Adrenal gland (tissue), 12 donors: ENCODE results near the gene WWP2. TPM values are rescaled to one million over a fixed set of nuclear protein-coding genes. Genes with fewer than 3 reads are reported as not detected.
"Not testable (repeated sequence)": the region's sequence is repeated elsewhere in the genome, so short reads cannot be mapped to it uniquely, and the experiment has no call there.

ENCODE experiments used
- DNase-seq, 7 donors: peaks; one replicate each; pipeline ENCODE4 v3.0.0-alpha.2; 2019 to 2020
- H3K27ac ChIP-seq, 5 donors: fragments of 200-600 bp; sonication (generic) in 4 of 5; 1 replicate in 3 of 5; 2 replicates in 2 of 5; pipeline versions ENCODE4 v1.5.1 to v1.8.0; 2016 to 2020; ENCODE audit warnings: mild to moderate bottlenecking in 1 of 5
- H3K27me3 ChIP-seq: fragments of 200-600 bp; 2 replicates; pipeline ENCODE4 v1.8.0; 2021
- H3K36me3 ChIP-seq, 2 donors: fragments of 200-600 bp; replicated peaks in 1 of 2; 1 replicate in 1 of 2; 2 replicates in 1 of 2; pipeline versions ENCODE4 v1.5.1 to v1.8.0; 2018 to 2022
- H3K4me1 ChIP-seq, 2 donors: fragments of 200-600 bp; replicated peaks in 1 of 2; 1 replicate in 1 of 2; 2 replicates in 1 of 2; pipeline versions ENCODE4 v1.5.1 to v1.8.0; 2018 to 2021
- H3K4me3 ChIP-seq, 4 donors: fragments of 200-600 bp; sonication (generic) in 3 of 4; one replicate each; pipeline ENCODE4 v1.5.1; 2016 to 2018
- H3K9me3 ChIP-seq, 3 donors: fragments of 200-600 bp; sonication (generic) in 1 of 3; replicated peaks in 1 of 3; 1 replicate in 2 of 3; 2 replicates in 1 of 3; pipeline versions ENCODE4 v1.5.1 to v1.8.0; 2016 to 2021
- POLR2A ChIP-seq, 2 donors: fragments of 450-650 bp; IDR thresholded peaks; one replicate each; pipeline ENCODE4 v1.6.1; 2017; ENCODE audit warnings: antibody characterized with exemption in 2 of 2, mild to moderate bottlenecking in 2 of 2, moderate library complexity in 1 of 2
- WGBS, 4 donors: extraction: QIAGEN DNeasy Blood & Tissue Kit in 2 of 4; methylation state at CpG; one replicate each; pipeline versions ENCODE4 v1.1.5 to v1.1.7; 2013 to 2017; 5-methylcytosine and 5-hydroxymethylcytosine counted together
- intact Hi-C, 2 donors: fragments of 100-400 bp; cut with DNase I; formaldehyde crosslinking; loops; one replicate each; pipeline versions ENCODE4 v1.14.1 to v1.15.0; 2022 to 2023
- polyA plus RNA-seq, 3 donors: library from polyadenylated mRNA; stranded (reverse); fragments of 200-250 nt in 2 of 3; fragments of 350-450 nt in 1 of 3; fragmentation: Illumina TruSeq in 1 of 3; extraction: RNeasy Lipid Tissue Mini Kit (QIAGEN cat#74804) in 1 of 3; gene quantifications; one replicate each; pipeline ENCODE4 v1.2.3, GENCODE V29; 2013 to 2014
- total RNA-seq, 9 donors: library from RNA; depleted of rRNA in 4 of 9; stranded (reverse); fragments of >200 nt in 4 of 9; fragments of 120-200 nt in 1 of 9; fragmentation: NEBNext Ultra II Directional in 1 of 9; extraction: Animal tissue kit (Norgen Biotek cat#: 25700) in 1 of 9; gene quantifications; one replicate each; pipeline versions ENCODE4 v1.1.0 to v1.2.4, GENCODE V29; 2013 to 2023
- TF ChIP-seq, protein P1 (sequence below), 6 experiments: fragments of 450-650 bp in 4 of 6; fragments of 200-600 bp in 2 of 6; sonication (generic) in 1 of 6; IDR thresholded peaks; 1 replicate in 5 of 6; 2 replicates in 1 of 6; pipeline versions ENCODE4 v1.5.1 to v1.8.0; 2016 to 2021; ENCODE audit warnings: antibody characterized with exemption in 6 of 6, mild to moderate bottlenecking in 2 of 6, moderate library complexity in 1 of 6
- donor health status: healthy with polysubstance abuse.
- donor health status: Bipolar disorder and iron deficiency.
- donor health status: DM: yes; HTN: yes; CAD: no.
- donor health status: DM: no; HTN: no; CAD: no.
- donor health status: DM: no; HTN: no; CAD: no.
- donor health status: DM: yes; HTN: yes; CAD: no.

WWP2 gene
- total and polyA plus RNA-seq, 12 donors = 28.3 to 99.8 (median 72.0) TPM

DNA sequence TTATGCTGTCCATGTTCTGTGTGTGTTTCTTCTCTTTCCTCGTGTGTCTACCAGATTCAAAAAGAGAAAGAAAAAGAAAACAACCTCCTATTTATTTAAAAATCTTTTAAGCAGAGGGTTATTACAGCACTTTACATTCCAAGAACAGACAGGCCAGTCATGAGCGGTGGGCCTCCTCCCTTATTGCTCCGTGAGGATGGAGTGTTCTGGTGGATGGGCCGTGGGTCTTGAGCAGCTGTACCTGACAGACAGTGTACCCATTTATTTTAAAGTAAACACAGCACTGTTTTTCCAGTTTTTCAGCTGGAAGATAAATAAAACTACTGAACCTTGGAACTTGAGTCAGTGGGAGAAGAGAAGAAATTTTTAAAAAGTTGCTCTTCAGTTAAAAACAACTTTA, 52.4 kb downstream of the WWP2 start:
- no peaks in the 10 kb centered on the region for H3K9me3 ChIP-seq
- WGBS, 4 donors = 80 to 92% (median 91%) methylated on average over 4 of the region's 4 CpGs
- no peak for TF ChIP-seq POLR2A (IDR thresholded peaks at IDR 0.05)
- TF ChIP-seq, protein P1, sequence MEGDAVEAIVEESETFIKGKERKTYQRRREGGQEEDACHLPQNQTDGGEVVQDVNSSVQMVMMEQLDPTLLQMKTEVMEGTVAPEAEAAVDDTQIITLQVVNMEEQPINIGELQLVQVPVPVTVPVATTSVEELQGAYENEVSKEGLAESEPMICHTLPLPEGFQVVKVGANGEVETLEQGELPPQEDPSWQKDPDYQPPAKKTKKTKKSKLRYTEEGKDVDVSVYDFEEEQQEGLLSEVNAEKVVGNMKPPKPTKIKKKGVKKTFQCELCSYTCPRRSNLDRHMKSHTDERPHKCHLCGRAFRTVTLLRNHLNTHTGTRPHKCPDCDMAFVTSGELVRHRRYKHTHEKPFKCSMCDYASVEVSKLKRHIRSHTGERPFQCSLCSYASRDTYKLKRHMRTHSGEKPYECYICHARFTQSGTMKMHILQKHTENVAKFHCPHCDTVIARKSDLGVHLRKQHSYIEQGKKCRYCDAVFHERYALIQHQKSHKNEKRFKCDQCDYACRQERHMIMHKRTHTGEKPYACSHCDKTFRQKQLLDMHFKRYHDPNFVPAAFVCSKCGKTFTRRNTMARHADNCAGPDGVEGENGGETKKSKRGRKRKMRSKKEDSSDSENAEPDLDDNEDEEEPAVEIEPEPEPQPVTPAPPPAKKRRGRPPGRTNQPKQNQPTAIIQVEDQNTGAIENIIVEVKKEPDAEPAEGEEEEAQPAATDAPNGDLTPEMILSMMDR (IDR thresholded peaks at IDR 0.05) = no peak
- DNase-seq = peak in 1 of 7 donors; percentile 29
- peaks cover 0 to 7% of the 10 kb centered on the region in 2 donors for H3K4me1 ChIP-seq
- no peak overlapping the region for H3K27ac ChIP-seq
- no peak overlapping the region for H3K4me3 ChIP-seq
- peaks cover 0 to 9% of the 10 kb centered on the region in 2 donors for H3K36me3 ChIP-seq
- intact Hi-C loops = no loop called here
- no peaks in the 10 kb centered on the region for H3K27me3 ChIP-seq

DNA sequence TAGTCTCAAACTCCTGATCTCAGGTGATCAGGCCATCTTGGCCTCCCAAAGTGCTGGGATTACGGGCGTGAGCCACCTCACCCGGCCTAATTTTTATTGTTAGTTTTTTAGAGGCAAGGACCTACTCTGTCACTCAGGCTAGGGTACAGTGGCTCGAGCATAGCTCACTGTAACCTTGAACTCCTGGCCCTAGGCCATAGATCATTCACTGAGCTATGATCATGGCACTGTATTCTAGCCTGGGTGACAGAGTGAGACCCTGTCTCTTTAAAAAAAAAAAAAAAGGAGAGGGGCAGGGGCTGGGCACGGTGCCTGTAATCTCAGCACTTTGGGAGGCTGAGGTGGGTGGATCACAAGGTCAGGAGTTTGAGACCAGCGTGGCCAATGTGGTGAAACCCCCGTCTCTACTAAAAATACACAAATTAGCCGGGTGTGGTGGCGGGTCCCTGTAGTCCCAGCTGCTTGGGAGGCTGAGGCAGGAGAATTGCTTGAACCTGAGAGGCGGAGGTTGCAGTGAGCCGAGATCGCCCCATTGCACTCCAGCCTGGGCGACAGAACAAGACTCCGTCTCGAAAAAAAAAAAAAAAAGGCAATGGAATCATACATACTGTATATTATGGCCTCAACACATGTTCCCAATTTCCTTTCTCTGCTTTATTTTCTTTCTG, 53.2 kb downstream of the WWP2 start:
- H3K27ac ChIP-seq, H3K36me3 ChIP-seq, H3K4me1 ChIP-seq, H3K9me3 ChIP-seq, H3K4me3 ChIP-seq, H3K27me3 ChIP-seq, intact Hi-C loops: not testable (repeated sequence)
- DNase-seq = peak in 3 of 7 donors; percentile 41 to 60 (median 51)
- WGBS, 4 donors = 76 to 80% (median 78%) methylated on average over 13 to 15 of the region's 15 CpGs

DNA sequence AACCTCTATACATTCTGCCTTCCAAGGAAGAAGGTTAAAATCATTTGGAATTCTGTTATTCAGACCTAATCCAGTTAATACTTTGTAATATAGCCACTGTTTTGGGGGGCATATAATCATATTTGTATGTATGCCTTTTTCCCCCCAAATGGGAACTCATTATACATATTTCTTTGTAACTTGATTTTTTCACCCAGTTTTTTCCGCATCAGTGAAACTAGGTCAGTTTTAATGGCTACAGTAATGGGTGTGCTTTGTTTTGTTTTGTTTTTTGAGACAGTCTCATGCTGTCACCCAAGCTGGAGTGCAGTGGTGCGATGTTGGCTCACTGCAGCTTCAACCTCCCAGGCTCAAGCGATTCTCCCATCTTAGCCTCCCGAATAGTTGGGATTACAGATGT, 54.9 kb downstream of the WWP2 start:
- no peak for DNase-seq
- Histone ChIP-seq H3K9me3 (no peaks in the 10 kb centered on the region), H3K36me3 (peaks cover 0 to 9% of the 10 kb centered on the region in 2 donors), H3K27me3 (no peaks in the 10 kb centered on the region), H3K4me1 (peaks cover 7 to 8% of the 10 kb centered on the region in 2 donors), H3K4me3 (no peak overlapping the region), H3K27ac (no peak overlapping the region)
- TF ChIP-seq POLR2A (IDR thresholded peaks at IDR 0.05) = no peak
- TF ChIP-seq, protein P1 (IDR thresholded peaks at IDR 0.05) = no peak
- intact Hi-C loops = no loop called here
- 88 to 97% (median 92%) methylated on average over 4 of the region's 4 CpGs for WGBS, 4 donors

DNA sequence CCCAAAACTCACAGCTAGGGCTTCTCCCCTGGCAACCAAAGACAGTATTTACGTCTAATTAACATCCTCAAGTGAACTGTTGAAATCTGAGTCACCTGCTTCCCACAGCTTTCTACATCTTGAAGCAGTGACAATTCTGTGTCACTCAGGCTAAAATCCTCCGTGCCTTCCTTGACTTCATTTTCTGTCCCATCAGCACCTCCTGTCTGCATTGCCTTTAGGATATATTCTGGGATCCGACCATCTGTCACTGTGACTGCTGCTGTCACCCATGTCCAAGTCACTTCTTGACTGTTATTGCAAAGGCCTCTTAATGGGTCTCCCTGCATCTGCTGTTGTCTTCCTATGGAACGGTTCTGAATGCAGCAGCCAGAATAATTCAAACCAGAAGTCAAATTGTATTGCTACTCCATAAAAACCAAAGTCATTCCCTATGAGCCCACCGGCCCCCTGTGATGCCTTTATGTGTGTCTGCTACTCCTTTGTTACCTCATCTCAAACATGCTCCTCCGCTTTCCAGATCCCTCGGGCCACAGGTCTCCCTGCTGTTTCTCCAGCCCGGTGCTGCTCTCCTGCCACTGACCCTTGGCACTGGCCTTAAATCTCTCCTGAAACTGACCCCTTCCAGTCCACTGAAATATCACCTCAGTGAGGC, 56.9 kb downstream of the WWP2 start:
- peak in 1 of 7 donors; percentile 47 for DNase-seq
- 88 to 95% (median 92%) methylated on average over 8 of the region's 8 CpGs for WGBS, 4 donors
- Histone ChIP-seq H3K27me3 (no peaks in the 10 kb centered on the region), H3K4me3 (no peak overlapping the region), H3K36me3 (peaks cover 0 to 5% of the 10 kb centered on the region in 2 donors), H3K27ac (no peak overlapping the region), H3K9me3 (no peaks in the 10 kb centered on the region), H3K4me1 (peaks cover 13 to 14% of the 10 kb centered on the region in 2 donors)
- intact Hi-C loops = no loop called here
- TF ChIP-seq POLR2A (IDR thresholded peaks at IDR 0.05) = no peak
- TF ChIP-seq, protein P1 (IDR thresholded peaks at IDR 0.05) = no peak
